Endodermal cell (in vitro differentiated cells): ENCODE results near the gene GBF1. TPM values are rescaled to one million over a fixed set of nuclear protein-coding genes. Genes with fewer than 3 reads are reported as not detected.

Experiments
- DNase-seq: peaks from one replicate; pipeline ENCODE4 v3.0.0-alpha.2; 2017
- H3K27ac ChIP-seq: 2 replicates; pipeline ENCODE4 v1.5.1; 2013; ENCODE audit warnings: mild to moderate bottlenecking, low read depth, low read length, moderate library complexity
- H3K27me3 ChIP-seq: 2 replicates; pipeline ENCODE4 v1.6.1; 2013; ENCODE audit warnings: mild to moderate bottlenecking, low read length, moderate library complexity; ENCODE audit not compliant: insufficient read depth, control insufficient read depth, poor library complexity, severe bottlenecking
- H3K36me3 ChIP-seq: 2 replicates; pipeline ENCODE4 v1.7.0; 2013; ENCODE audit warnings: mild to moderate bottlenecking, low read length, moderate library complexity; ENCODE audit not compliant: control insufficient read depth, insufficient read depth
- H3K4me1 ChIP-seq: one replicate; pipeline ENCODE4 v1.7.0; 2013; ENCODE audit warnings: low read length; ENCODE audit not compliant: control insufficient read depth, insufficient read depth
- H3K4me3 ChIP-seq: 2 replicates; pipeline ENCODE4 v1.5.1; 2013; ENCODE audit warnings: mild to moderate bottlenecking, low read length, moderate library complexity
- H3K9ac ChIP-seq: 2 replicates; pipeline ENCODE4 v1.6.1; 2013; ENCODE audit warnings: mild to moderate bottlenecking, low read length, moderate library complexity; ENCODE audit not compliant: poor library complexity, severe bottlenecking; ENCODE audit errors: extremely low read depth
- H3K9me3 ChIP-seq: 2 replicates; pipeline ENCODE4 v1.6.1; 2013; ENCODE audit warnings: mild to moderate bottlenecking, low read length, moderate library complexity; ENCODE audit not compliant: control insufficient read depth
- H3K27ac Mint-ChIP-seq: 2 replicates; pipeline ENCODE4 v1.8.0; 2020; ENCODE audit warnings: mixed read lengths
- H3K27me3 Mint-ChIP-seq: 2 replicates; pipeline ENCODE4 v1.8.0; 2021; ENCODE audit warnings: mild to moderate bottlenecking, mixed read lengths; ENCODE audit not compliant: insufficient read depth
- H3K36me3 Mint-ChIP-seq: 2 replicates; pipeline ENCODE4 v1.8.0; 2020; ENCODE audit warnings: low read depth, mixed read lengths
- H3K4me1 Mint-ChIP-seq: 2 replicates; pipeline ENCODE4 v1.8.0; 2020; ENCODE audit warnings: mixed read lengths
- H3K4me3 Mint-ChIP-seq: 2 replicates; pipeline ENCODE4 v1.8.0; 2020; ENCODE audit warnings: mild to moderate bottlenecking, moderate library complexity, mixed read lengths
- H3K9me3 Mint-ChIP-seq: 2 replicates; pipeline ENCODE4 v1.8.0; 2020; ENCODE audit warnings: mild to moderate bottlenecking, mixed read lengths
- CTCF ChIP-seq: fragments of 200-600 bp; sonication (generic); conservative IDR thresholded peaks from 2 replicates; pipeline ENCODE4 v1.5.0; 2021; ENCODE audit warnings: antibody characterized with exemption, mild to moderate bottlenecking
- WGBS, 2 experiments: methylation state at CpG; one replicate each; pipeline versions ENCODE4 v1.1.5 to v1.1.7; 2013; ENCODE audit warnings: missing lambda C conversion rate in 2 of 2, mixed read lengths in 1 of 2; ENCODE audit not compliant: insufficient coverage in 1 of 2, insufficient read length in 1 of 2; 5-methylcytosine and 5-hydroxymethylcytosine counted together
- total RNA-seq, 2 donors: library from RNA; stranded (reverse); fragmentation: NEBNext Ultra II Directional in 1 of 2; extraction: Animal tissue kit (Norgen Biotek cat#: 25700) in 1 of 2; gene quantifications; 2 replicates in 1 of 2; 3 replicates in 1 of 2; pipeline ENCODE4 v1.2.1, GENCODE V29; 2021

The GBF1 gene
- total RNA-seq, 2 donors from 2014 or later = 31.1 to 31.4 TPM

- Histone ChIP-seq H3K4me3 (peak within 1 kb of the TSS; percentile 68), H3K4me1 (no peaks in the 10 kb centered on the region), H3K36me3 (no peaks in the 10 kb centered on the region), H3K27me3 (peaks cover 97% of the 10 kb centered on the region), H3K9ac (no peak within 1 kb of the TSS), H3K27ac (no peak within 1 kb of the TSS), H3K9me3 (no peaks in the 10 kb centered on the region)
- no peak for TF ChIP-seq CTCF
- Mint-ChIP-seq H3K4me1 (no peaks in the 10 kb centered on the region), H3K27ac (no peak within 1 kb of the TSS), H3K36me3 (no peaks in the 10 kb centered on the region), H3K27me3 (peaks cover 91% of the 10 kb centered on the region), H3K4me3 (peak within 1 kb of the TSS; percentile 37), H3K9me3 (no peaks in the 10 kb centered on the region)
- WGBS, 2 experiments = 9 to 11% methylated on average over 25 to 47 of the region's 47 CpGs
- peak; percentile 98 for DNase-seq
Observed at GRCh38 chr10:102225646-102226541, 19.4 kb upstream of the GBF1 start, which contains the start of gene ELOVL3. Gene ELOVL3 (plus strand): TSS chr10:102226299. CDS start chr10:102226549, 250 bp downstream.

- Histone ChIP-seq H3K4me1 (no peaks in the 10 kb centered on the region), H3K9ac (no peak overlapping the region), H3K9me3 (no peaks in the 10 kb centered on the region), H3K36me3 (no peaks in the 10 kb centered on the region), H3K27ac (no peak overlapping the region), H3K4me3 (no peak overlapping the region), H3K27me3 (peaks cover 97% of the 10 kb centered on the region)
- Mint-ChIP-seq H3K27ac (no peak overlapping the region), H3K4me3 (peak overlapping the region; percentile 37), H3K9me3 (no peaks in the 10 kb centered on the region), H3K36me3 (no peaks in the 10 kb centered on the region), H3K27me3 (peaks cover 91% of the 10 kb centered on the region), H3K4me1 (no peaks in the 10 kb centered on the region)
- WGBS, 2 experiments = 55 to 79% methylated on average over 4 to 8 of the region's 8 CpGs
- no peak for TF ChIP-seq CTCF
- DNase-seq = no peak
Observed at GRCh38 chr10:102226542-102226870, 18.8 kb upstream of the GBF1 start.

- Mint-ChIP-seq H3K9me3 (no peaks in the 10 kb centered on the region), H3K36me3 (no peaks in the 10 kb centered on the region), H3K27ac (no peak overlapping the region), H3K4me1 (no peaks in the 10 kb centered on the region), H3K4me3 (no peak overlapping the region), H3K27me3 (peaks cover 94% of the 10 kb centered on the region)
- Histone ChIP-seq H3K27me3 (peaks cover 97% of the 10 kb centered on the region), H3K4me3 (no peak overlapping the region), H3K9ac (no peak overlapping the region), H3K9me3 (no peaks in the 10 kb centered on the region), H3K27ac (no peak overlapping the region), H3K4me1 (no peaks in the 10 kb centered on the region), H3K36me3 (no peaks in the 10 kb centered on the region)
- no peak for DNase-seq
- 83 to 88% methylated on average over 6 to 8 of the region's 8 CpGs for WGBS, 2 experiments
- TF ChIP-seq CTCF = no peak
Observed at GRCh38 chr10:102227050-102227449, 18.3 kb upstream of the GBF1 start.
